GM23338 (cell line): Measurements from ENCODE around the gene MTOR. TPM values are rescaled to one million over a fixed set of nuclear protein-coding genes. Genes with fewer than 3 reads are reported as not detected.

Experiments used
- ATAC-seq: fragments of 200-7000 bp; cut with Tn5 transposase; 3 replicates; pipeline ENCODE4 v1.9.1; 2020
- DNase-seq: peaks from one replicate; pipeline ENCODE4 v3.0.0-alpha.2; 2015; ENCODE audit warnings: low spot score
- H2AFZ ChIP-seq: fragments of 200-600 bp; sonication (generic); 2 replicates; pipeline ENCODE4 v1.8.0; 2016; ENCODE audit warnings: antibody characterized with exemption, mild to moderate bottlenecking, moderate library complexity
- H3F3A ChIP-seq: fragments of 200-600 bp; sonication (generic); replicated peaks from 2 replicates; pipeline ENCODE4 v1.8.0; 2017; ENCODE audit warnings: antibody characterized with exemption, mixed run types, low read depth
- H3K27ac ChIP-seq: fragments of 200-600 bp; sonication (generic); 2 replicates; pipeline ENCODE4 v1.6.1; 2016; ENCODE audit warnings: low read depth
- H3K27me3 ChIP-seq: fragments of 200-600 bp; sonication (generic); 2 replicates; pipeline ENCODE4 v1.8.0; 2016; ENCODE audit warnings: mild to moderate bottlenecking, mixed run types, moderate library complexity; ENCODE audit not compliant: insufficient read depth
- H3K36me3 ChIP-seq: fragments of 200-600 bp; sonication (generic); 2 replicates; pipeline ENCODE4 v1.8.0; 2016; ENCODE audit warnings: mild to moderate bottlenecking; ENCODE audit not compliant: insufficient read depth
- H3K4me1 ChIP-seq: fragments of 200-600 bp; sonication (generic); 2 replicates; pipeline ENCODE4 v1.8.0; 2016; ENCODE audit warnings: mild to moderate bottlenecking, moderate library complexity; ENCODE audit not compliant: insufficient read depth
- H3K4me2 ChIP-seq: fragments of 200-600 bp; sonication (generic); 2 replicates; pipeline ENCODE4 v1.7.1; 2017; ENCODE audit warnings: mixed run types
- H3K4me3 ChIP-seq: fragments of 200-600 bp; sonication (generic); 2 replicates; pipeline ENCODE4 v1.6.1; 2016; ENCODE audit warnings: mixed run types
- H3K79me2 ChIP-seq: fragments of 200-600 bp; sonication (generic); replicated peaks from 2 replicates; pipeline ENCODE4 v1.8.0; 2017; ENCODE audit warnings: mild to moderate bottlenecking; ENCODE audit not compliant: insufficient read depth
- H3K9me2 ChIP-seq: fragments of 200-600 bp; sonication (generic); 2 replicates; pipeline ENCODE4 v1.8.0; 2017; ENCODE audit not compliant: insufficient read depth
- H4K20me1 ChIP-seq: fragments of 200-600 bp; sonication (generic); replicated peaks from 2 replicates; pipeline ENCODE4 v1.8.0; 2017; ENCODE audit warnings: mild to moderate bottlenecking; ENCODE audit not compliant: insufficient read depth
- H3K27ac Mint-ChIP-seq: 2 replicates; pipeline ENCODE4 v1.8.0; 2020; ENCODE audit warnings: inconsistent platforms, mild to moderate bottlenecking, moderate library complexity, mixed read lengths
- H3K27me3 Mint-ChIP-seq: 3 replicates; pipeline ENCODE4 v1.8.0; 2022; ENCODE audit warnings: low read depth, mild to moderate bottlenecking, moderate library complexity, mixed read lengths, inconsistent platforms; ENCODE audit not compliant: insufficient read depth, poor library complexity
- H3K36me3 Mint-ChIP-seq: 3 replicates; pipeline ENCODE4 v1.8.0; 2021; ENCODE audit warnings: low read depth, mild to moderate bottlenecking, inconsistent platforms, moderate library complexity, mixed read lengths
- H3K4me1 Mint-ChIP-seq: 3 replicates; pipeline ENCODE4 v1.8.0; 2020; ENCODE audit warnings: mild to moderate bottlenecking, inconsistent platforms, mixed read lengths
- H3K4me3 Mint-ChIP-seq: 3 replicates; pipeline ENCODE4 v1.8.0; 2021; ENCODE audit warnings: moderate library complexity, mild to moderate bottlenecking, inconsistent platforms, mixed read lengths
- H3K9me3 Mint-ChIP-seq: 3 replicates; pipeline ENCODE4 v1.8.0; 2020; ENCODE audit warnings: moderate library complexity, mild to moderate bottlenecking, inconsistent platforms, mixed read lengths
- CREB1 ChIP-seq: fragments of 250-450 bp; sonication (Bioruptor Pico); IDR thresholded peaks from 2 replicates; pipeline ENCODE4 v1.5.0; 2020; ENCODE audit warnings: low read depth, mild to moderate bottlenecking, moderate library complexity
- ETS1 ChIP-seq: IDR thresholded peaks from 2 replicates; pipeline ENCODE4 v1.6.1; 2016; ENCODE audit warnings: antibody characterized with exemption
- EZH2phosphoT487 ChIP-seq: fragments of 200-600 bp; sonication (generic); IDR thresholded peaks from one replicate; pipeline ENCODE4 v1.8.1; 2018; ENCODE audit warnings: antibody characterized with exemption; ENCODE audit not compliant: unreplicated experiment
- JUNB ChIP-seq: IDR thresholded peaks from one replicate; pipeline ENCODE4 v1.6.1; 2016; ENCODE audit warnings: antibody characterized with exemption; ENCODE audit not compliant: unreplicated experiment
- NANOG ChIP-seq: IDR thresholded peaks from 2 replicates; pipeline ENCODE4 v1.6.1; 2016; ENCODE audit warnings: antibody characterized with exemption, borderline replicate concordance
- POLR2AphosphoS5 ChIP-seq: IDR thresholded peaks from 2 replicates; pipeline ENCODE4 v1.6.1; 2016; ENCODE audit warnings: antibody characterized with exemption, low read depth
- ZNF331 ChIP-seq: fragments of 250-450 bp; sonication (Bioruptor Pico); IDR thresholded peaks from 2 replicates; pipeline ENCODE4 v1.5.0; 2020; ENCODE audit warnings: low read depth, mild to moderate bottlenecking, moderate library complexity
- polyA plus RNA-seq: library from polyadenylated mRNA; unstranded; fragments of >200 nt; fragmentation: Nextera tagmentation; extraction: Ambion mirVana; gene quantifications from 2 replicates; pipeline ENCODE4 v1.2.1, GENCODE V29; 2016
- total RNA-seq: library from RNA; depleted of rRNA; stranded (reverse); fragments of >200 nt; shearing (Covaris generic); gene quantifications from 2 replicates; pipeline ENCODE4 v1.2.3, GENCODE V29; 2014
- TF ChIP-seq, protein P1 (sequence below): IDR thresholded peaks from one replicate; pipeline ENCODE4 v1.6.1; 2018; ENCODE audit warnings: antibody characterized with exemption; ENCODE audit not compliant: unreplicated experiment
- TF ChIP-seq, protein P2 (sequence below), 2 experiments: fragments of 200-600 bp in 1 of 2; sonication (generic) in 1 of 2; conservative IDR thresholded peaks; 2 replicates each; pipeline versions ENCODE4 v1.5.1 to v1.6.1; 2016 to 2017; ENCODE audit warnings: antibody characterized with exemption in 2 of 2, low read depth in 2 of 2, mild to moderate bottlenecking in 2 of 2, moderate library complexity in 1 of 2

Gene MTOR
- total and polyA plus RNA-seq, 2 experiments from 2014 or later, result 22.8 to 98.0 TPM

DNA sequence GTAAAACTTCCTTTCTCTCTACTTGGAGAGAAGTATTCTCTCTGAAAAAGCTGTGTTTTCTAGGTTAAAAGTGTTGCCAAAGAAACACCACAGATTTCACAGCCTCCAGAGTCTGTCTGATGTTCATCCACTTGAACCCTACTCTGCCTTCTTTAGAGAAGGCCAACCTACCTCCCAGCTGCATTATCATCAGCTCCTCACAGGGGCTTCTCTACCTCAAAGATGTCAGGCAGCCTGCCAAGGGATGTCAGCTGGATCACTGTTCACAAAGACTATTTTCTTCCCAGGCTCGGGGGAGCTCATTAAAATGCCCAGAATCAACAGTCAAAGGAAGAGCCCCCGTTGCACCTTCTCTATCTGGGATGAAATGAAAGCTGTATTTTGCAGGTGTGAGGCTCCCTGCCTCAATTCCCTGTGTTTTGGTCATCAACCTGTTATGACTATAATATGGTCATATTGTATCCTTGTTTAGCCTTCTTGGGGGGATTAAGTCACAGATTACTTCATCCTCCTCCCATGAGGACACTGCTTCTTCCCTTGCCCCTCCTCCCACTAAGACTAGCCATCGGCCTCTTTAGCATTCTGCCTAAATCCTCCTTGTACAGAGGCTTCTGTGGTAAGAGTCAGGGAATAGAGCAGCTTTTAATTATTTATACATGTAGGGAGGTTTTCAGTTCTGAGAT, 47.5 kb downstream of the MTOR start (continued):
- no peak for TF ChIP-seq CREB1 (CRISPR knock-in tag)
- no peak for TF ChIP-seq POLR2AphosphoS5
- TF ChIP-seq EZH2phosphoT487, result no peak
- TF ChIP-seq, protein P1, sequence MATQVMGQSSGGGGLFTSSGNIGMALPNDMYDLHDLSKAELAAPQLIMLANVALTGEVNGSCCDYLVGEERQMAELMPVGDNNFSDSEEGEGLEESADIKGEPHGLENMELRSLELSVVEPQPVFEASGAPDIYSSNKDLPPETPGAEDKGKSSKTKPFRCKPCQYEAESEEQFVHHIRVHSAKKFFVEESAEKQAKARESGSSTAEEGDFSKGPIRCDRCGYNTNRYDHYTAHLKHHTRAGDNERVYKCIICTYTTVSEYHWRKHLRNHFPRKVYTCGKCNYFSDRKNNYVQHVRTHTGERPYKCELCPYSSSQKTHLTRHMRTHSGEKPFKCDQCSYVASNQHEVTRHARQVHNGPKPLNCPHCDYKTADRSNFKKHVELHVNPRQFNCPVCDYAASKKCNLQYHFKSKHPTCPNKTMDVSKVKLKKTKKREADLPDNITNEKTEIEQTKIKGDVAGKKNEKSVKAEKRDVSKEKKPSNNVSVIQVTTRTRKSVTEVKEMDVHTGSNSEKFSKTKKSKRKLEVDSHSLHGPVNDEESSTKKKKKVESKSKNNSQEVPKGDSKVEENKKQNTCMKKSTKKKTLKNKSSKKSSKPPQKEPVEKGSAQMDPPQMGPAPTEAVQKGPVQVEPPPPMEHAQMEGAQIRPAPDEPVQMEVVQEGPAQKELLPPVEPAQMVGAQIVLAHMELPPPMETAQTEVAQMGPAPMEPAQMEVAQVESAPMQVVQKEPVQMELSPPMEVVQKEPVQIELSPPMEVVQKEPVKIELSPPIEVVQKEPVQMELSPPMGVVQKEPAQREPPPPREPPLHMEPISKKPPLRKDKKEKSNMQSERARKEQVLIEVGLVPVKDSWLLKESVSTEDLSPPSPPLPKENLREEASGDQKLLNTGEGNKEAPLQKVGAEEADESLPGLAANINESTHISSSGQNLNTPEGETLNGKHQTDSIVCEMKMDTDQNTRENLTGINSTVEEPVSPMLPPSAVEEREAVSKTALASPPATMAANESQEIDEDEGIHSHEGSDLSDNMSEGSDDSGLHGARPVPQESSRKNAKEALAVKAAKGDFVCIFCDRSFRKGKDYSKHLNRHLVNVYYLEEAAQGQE, result no peak
- TF ChIP-seq JUNB, result no peak
- TF ChIP-seq NANOG, result no peak
- no peak for TF ChIP-seq ETS1

DNA sequence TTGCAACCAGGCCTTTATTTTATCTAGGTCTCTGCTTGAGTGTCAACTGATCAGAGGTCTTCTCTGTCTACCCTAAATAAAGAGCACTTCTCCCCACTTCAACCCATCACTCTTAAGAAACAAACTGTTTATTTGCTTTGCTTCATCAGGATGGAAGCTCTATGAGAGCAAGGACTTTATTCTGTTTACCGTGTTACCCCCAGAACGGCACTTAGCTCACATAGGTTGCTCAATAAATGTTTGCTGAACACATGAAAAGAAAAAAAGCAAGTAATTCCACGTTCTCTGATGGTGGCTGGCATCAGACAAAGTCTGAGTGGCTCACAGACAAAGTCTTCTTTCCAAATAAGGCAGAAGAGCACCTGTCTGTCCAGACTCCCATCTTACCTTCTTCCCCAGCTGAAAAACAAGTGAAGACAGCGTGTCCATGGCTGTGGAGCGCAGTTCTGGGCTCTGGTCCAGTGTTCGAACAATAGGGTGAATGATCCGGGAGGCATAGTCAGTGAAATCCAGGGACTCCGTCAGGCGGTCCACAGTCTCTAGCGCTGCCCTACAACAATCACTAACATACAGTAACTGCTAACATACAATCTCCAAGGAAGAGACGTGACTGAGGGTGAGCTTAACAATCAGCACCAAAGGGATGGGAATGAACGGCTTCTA, 50.3 kb downstream of the MTOR start:
- H3K36me3 ChIP-seq, result peaks cover 54% of the 10 kb centered on the region
- H3K4me1 ChIP-seq, result no peaks in the 10 kb centered on the region
- no peak overlapping the region for H2AFZ ChIP-seq
- H3K27ac ChIP-seq, result no peak overlapping the region
- H3K9me3 Mint-ChIP-seq, result no peaks in the 10 kb centered on the region
- H3K79me2 ChIP-seq, result no peaks in the 10 kb centered on the region
- H3K4me3 ChIP-seq, result no peak overlapping the region
- H3K4me2 ChIP-seq, result no peak overlapping the region
- no peak overlapping the region for H3K27ac Mint-ChIP-seq
- no peak overlapping the region for H3K4me3 Mint-ChIP-seq
- DNase-seq (no peak), ATAC-seq (no peak)
- H3F3A ChIP-seq, result no peaks in the 10 kb centered on the region
- no peaks in the 10 kb centered on the region for H3K27me3 ChIP-seq
- H3K27me3 Mint-ChIP-seq, result no peaks in the 10 kb centered on the region
- H3K9me2 ChIP-seq, result no peaks in the 10 kb centered on the region
- peaks cover 74% of the 10 kb centered on the region for H3K36me3 Mint-ChIP-seq
- no peaks in the 10 kb centered on the region for H3K4me1 Mint-ChIP-seq
- H4K20me1 ChIP-seq, result peaks cover 9% of the 10 kb centered on the region; the same call in 1 of the 2 replicates
- no peak for TF ChIP-seq CREB1 (CRISPR knock-in tag)
- TF ChIP-seq NANOG, result no peak
- TF ChIP-seq, protein P1, result no peak
- TF ChIP-seq, protein P2, sequence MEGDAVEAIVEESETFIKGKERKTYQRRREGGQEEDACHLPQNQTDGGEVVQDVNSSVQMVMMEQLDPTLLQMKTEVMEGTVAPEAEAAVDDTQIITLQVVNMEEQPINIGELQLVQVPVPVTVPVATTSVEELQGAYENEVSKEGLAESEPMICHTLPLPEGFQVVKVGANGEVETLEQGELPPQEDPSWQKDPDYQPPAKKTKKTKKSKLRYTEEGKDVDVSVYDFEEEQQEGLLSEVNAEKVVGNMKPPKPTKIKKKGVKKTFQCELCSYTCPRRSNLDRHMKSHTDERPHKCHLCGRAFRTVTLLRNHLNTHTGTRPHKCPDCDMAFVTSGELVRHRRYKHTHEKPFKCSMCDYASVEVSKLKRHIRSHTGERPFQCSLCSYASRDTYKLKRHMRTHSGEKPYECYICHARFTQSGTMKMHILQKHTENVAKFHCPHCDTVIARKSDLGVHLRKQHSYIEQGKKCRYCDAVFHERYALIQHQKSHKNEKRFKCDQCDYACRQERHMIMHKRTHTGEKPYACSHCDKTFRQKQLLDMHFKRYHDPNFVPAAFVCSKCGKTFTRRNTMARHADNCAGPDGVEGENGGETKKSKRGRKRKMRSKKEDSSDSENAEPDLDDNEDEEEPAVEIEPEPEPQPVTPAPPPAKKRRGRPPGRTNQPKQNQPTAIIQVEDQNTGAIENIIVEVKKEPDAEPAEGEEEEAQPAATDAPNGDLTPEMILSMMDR (conservative IDR thresholded peaks at IDR 0.05; ENCODE audit: low read depth in 2 of 2), result no peak
- no peak for TF ChIP-seq ZNF331
- no peak for TF ChIP-seq JUNB
